Neural cell (in vitro differentiated cells): ENCODE measurements around the gene ADSL.

Source experiments
- EZH2 ChIP-seq: fragments of 200-600, 300-800 bp; shearing (Covaris generic), sonication (generic); IDR thresholded peaks from 2 replicates; pipeline ENCODE4 v1.6.1; 2014; ENCODE audit warnings: antibody characterized with exemption, low read length, borderline replicate concordance, mild to moderate bottlenecking; ENCODE audit not compliant: insufficient read depth, poor library complexity, severe bottlenecking
- POLR2AphosphoS5 ChIP-seq: IDR thresholded peaks from 2 replicates; pipeline ENCODE4 v1.6.1; 2012

- TF ChIP-seq EZH2, result no peak
- TF ChIP-seq POLR2AphosphoS5, result no peak
Measured at GRCh38 chr22:40423310-40423688, 77.0 kb downstream of the ADSL start.
